Ammon's horn (tissue), 1 donor: Measurements from ENCODE around the gene TEX22.

Source experiments
- DNase-seq: peaks from one replicate; pipeline ENCODE4 v3.0.0-alpha.2; 2016; ENCODE audit warnings: low spot score

The TEX22 gene

GRCh38 chr14:105399466-105399775 lies 1.1 kb downstream of the TEX22 start:
- DNase-seq, result no peak

- DNase-seq, result no peak
Observed at GRCh38 chr14:105400016-105400415, 1.7 kb downstream of the TEX22 start.

- DNase-seq, result no peak
Observed at GRCh38 chr14:105401699-105402098, 3.4 kb downstream of the TEX22 start.

- DNase-seq, result no peak
Observed at GRCh38 chr14:105408592-105408991, 10.3 kb downstream of the TEX22 start.

- no peak for DNase-seq
Observed at GRCh38 chr14:105409364-105409763, 11.0 kb downstream of the TEX22 start.

GRCh38 chr14:105410642-105411016 lies 12.3 kb downstream of the TEX22 start:
- DNase-seq, result no peak

GRCh38 chr14:105411017-105411941 lies 12.9 kb downstream of the TEX22 start:
- no peak for DNase-seq

- DNase-seq, result no peak
Observed at GRCh38 chr14:105411985-105412770, 13.8 kb downstream of the TEX22 start.

- no peak for DNase-seq
Observed at GRCh38 chr14:105412771-105413543, 14.6 kb downstream of the TEX22 start.

- DNase-seq, result peak; percentile 73
Observed at GRCh38 chr14:105413544-105413886, 15.2 kb downstream of the TEX22 start.

- DNase-seq, result peak; percentile 79
Observed at GRCh38 chr14:105414456-105415371, 16.4 kb downstream of the TEX22 start.

GRCh38 chr14:105415481-105416428 lies 17.4 kb downstream of the TEX22 start:
- DNase-seq, result no peak

- DNase-seq, result no peak
Observed at GRCh38 chr14:105416671-105417070, 18.3 kb downstream of the TEX22 start.

GRCh38 chr14:105417690-105418121 lies 19.4 kb downstream of the TEX22 start:
- no peak for DNase-seq

- DNase-seq, result no peak
Observed at GRCh38 chr14:105418269-105419194, 20.2 kb downstream of the TEX22 start.

GRCh38 chr14:105419195-105420091 lies 21.1 kb downstream of the TEX22 start, which contains the start of gene MTA1:
Gene MTA1, plus strand, starts transcription at chr14:105419827. Its CDS starts 209 bp downstream, at chr14:105420036.
- peak; percentile 43 for DNase-seq

GRCh38 chr14:105420101-105420973 lies 22.0 kb downstream of the TEX22 start:
- no peak for DNase-seq
